ENCODE results near the gene GALNT18.

The GALNT18 gene

GRCh38 chr11:11563200-11563975 is 58.4 kb downstream of the GALNT18 start:
- H3K27me3 ChIP-seq (replicated peaks; ENCODE audit: control insufficient read depth, insufficient read depth, low read length), result peaks cover 45% of the 10 kb centered on the region
- H3K9ac ChIP-seq (ENCODE audit: low read length), result no peak overlapping the region
- H3K4me3 ChIP-seq (ENCODE audit: low read length), result no peak overlapping the region
- H3K9me3 ChIP-seq (ENCODE audit: control insufficient read depth, low read length), result no peaks in the 10 kb centered on the region
- DNase-seq (ENCODE audit: low read depth), result no peak
- no peaks in the 10 kb centered on the region for H3K4me1 ChIP-seq (ENCODE audit: control insufficient read depth, insufficient read depth, low read length)
- no peaks in the 10 kb centered on the region for H3K36me3 ChIP-seq (ENCODE audit: control insufficient read depth, insufficient read depth, low read length, severe bottlenecking)

DNA sequence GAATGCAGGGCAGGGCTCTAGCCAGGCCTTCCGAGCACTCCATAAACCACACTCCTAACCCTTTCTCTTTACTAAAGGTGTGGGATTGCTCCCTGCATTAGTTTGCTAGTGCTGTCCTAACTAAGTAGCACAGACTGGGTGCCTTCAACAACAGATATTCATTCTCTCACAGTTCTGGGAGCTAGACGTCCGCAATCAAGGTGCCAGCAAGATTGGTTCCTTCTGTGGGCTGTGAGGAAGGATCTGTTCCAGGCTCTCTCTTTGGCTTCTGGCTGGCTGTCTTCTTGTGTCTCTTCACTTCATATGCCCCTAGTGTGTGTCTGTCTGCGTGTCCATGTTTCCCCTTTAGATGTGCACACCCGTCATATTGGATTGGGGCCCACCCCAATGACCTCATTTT is 59.8 kb downstream of the GALNT18 start:
- no peaks in the 10 kb centered on the region for H3K4me1 ChIP-seq (ENCODE audit: control insufficient read depth, insufficient read depth, low read length)
- DNase-seq (ENCODE audit: low read depth), result no peak
- no peaks in the 10 kb centered on the region for H3K9me3 ChIP-seq (ENCODE audit: control insufficient read depth, low read length)
- H3K4me3 ChIP-seq (ENCODE audit: low read length), result no peak overlapping the region
- H3K36me3 ChIP-seq (ENCODE audit: control insufficient read depth, insufficient read depth, low read length, severe bottlenecking), result no peaks in the 10 kb centered on the region
- H3K9ac ChIP-seq (ENCODE audit: low read length), result no peak overlapping the region
- H3K27me3 ChIP-seq (replicated peaks; ENCODE audit: control insufficient read depth, insufficient read depth, low read length), result peaks cover 51% of the 10 kb centered on the region

DNA sequence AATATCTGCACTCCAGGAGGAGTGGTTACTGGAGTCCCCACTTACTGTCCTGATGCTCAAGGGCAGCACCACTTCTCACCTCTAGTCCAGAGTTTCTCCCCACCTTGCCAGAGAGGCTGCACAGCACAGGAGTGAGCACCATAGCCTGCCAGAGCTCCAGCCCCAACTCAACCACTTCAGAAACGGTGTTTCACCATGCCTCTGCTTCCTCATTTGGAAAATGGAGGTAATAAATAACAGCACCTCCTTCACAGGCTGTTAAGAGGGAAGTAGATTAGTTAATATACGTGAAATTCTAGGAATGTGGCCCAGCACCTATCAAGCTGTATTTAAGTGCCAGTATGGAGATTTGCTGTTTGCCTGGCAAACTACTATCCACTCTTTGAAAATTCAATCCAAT is 63.0 kb downstream of the GALNT18 start:
- no peaks in the 10 kb centered on the region for H3K9me3 ChIP-seq (ENCODE audit: control insufficient read depth, low read length)
- no peak for DNase-seq (ENCODE audit: low read depth)
- no peak overlapping the region for H3K4me3 ChIP-seq (ENCODE audit: low read length)
- H3K9ac ChIP-seq (ENCODE audit: low read length), result no peak overlapping the region
- H3K4me1 ChIP-seq (ENCODE audit: control insufficient read depth, insufficient read depth, low read length), result no peaks in the 10 kb centered on the region
- H3K36me3 ChIP-seq (ENCODE audit: control insufficient read depth, insufficient read depth, low read length, severe bottlenecking), result no peaks in the 10 kb centered on the region
- H3K27me3 ChIP-seq (replicated peaks; ENCODE audit: control insufficient read depth, insufficient read depth, low read length), result peaks cover 63% of the 10 kb centered on the region

DNA sequence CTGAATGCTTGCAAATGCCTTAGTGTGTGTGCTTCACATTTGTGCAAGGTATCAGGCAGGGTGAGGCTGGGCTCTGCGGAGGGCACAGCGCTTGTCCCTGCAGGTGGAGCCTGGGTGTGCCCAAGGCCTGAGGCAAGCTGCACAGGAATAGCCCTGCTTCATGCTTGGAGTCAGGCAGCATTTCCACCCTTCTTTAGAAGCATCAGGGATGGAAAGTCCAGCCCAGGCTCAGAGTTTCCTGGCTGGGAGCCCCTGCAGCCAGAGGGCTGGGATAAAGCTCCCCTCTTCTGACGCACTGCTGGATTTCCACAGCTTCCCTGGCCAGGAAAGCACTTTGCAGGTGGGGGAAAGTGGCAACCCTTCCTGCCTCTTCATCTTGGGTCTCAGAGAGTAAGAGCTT is 63.4 kb downstream of the GALNT18 start:
- Histone ChIP-seq H3K9me3 (ENCODE audit: control insufficient read depth, low read length) (no peaks in the 10 kb centered on the region), H3K4me1 (ENCODE audit: control insufficient read depth, insufficient read depth, low read length) (no peaks in the 10 kb centered on the region), H3K9ac (ENCODE audit: low read length) (no peak overlapping the region), H3K27me3 (replicated peaks; ENCODE audit: control insufficient read depth, insufficient read depth, low read length) (peaks cover 61% of the 10 kb centered on the region), H3K36me3 (ENCODE audit: control insufficient read depth, insufficient read depth, low read length, severe bottlenecking) (no peaks in the 10 kb centered on the region), H3K4me3 (ENCODE audit: low read length) (no peak overlapping the region)
- no peak for DNase-seq (ENCODE audit: low read depth)

DNA sequence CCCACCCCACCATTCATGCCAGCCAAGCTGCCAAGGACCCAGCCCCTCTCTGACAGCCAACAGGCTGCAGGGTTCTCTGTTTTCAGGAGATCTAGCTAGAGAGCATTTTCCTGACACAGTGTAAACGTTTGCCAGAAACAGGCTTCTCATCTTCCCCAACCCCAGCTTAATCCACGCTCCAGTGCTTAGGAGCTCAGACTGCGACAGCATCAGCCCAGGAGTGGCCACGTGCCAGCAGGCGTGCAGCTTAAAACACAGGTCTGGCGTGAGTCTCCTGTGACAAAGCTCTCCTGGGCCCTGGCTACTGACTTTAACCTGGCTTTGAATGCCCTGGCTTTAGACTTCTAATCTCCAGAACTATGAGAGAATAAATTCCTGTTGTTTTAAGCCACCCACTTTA is 66.6 kb downstream of the GALNT18 start:
- no peak overlapping the region for H3K4me3 ChIP-seq (ENCODE audit: low read length)
- H3K9ac ChIP-seq (ENCODE audit: low read length), result no peak overlapping the region
- no peaks in the 10 kb centered on the region for H3K9me3 ChIP-seq (ENCODE audit: control insufficient read depth, low read length)
- H3K4me1 ChIP-seq (ENCODE audit: control insufficient read depth, insufficient read depth, low read length), result no peaks in the 10 kb centered on the region
- peaks cover 56% of the 10 kb centered on the region for H3K27me3 ChIP-seq (replicated peaks; ENCODE audit: control insufficient read depth, insufficient read depth, low read length)
- DNase-seq (ENCODE audit: low read depth), result no peak
- H3K36me3 ChIP-seq (ENCODE audit: control insufficient read depth, insufficient read depth, low read length, severe bottlenecking), result no peaks in the 10 kb centered on the region

DNA sequence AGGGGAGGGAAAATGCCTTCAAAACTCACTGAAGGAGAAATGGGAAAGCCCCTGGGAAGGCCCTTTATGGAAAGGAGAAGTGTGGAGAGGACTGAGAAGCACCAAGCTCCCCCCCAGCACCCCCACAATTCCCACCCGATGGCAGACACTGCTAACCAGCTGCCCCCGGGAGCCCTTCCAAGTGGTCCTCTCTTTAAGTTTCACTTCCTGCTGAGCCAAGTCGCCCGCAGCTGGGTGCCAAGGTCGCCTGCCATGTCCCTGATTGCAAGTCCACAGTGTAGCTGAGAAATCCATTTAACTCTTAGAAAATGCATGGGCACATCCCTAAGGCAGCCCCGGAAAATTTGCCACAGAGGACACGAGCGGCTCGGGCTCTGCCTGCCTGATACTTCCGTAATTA is 68.2 kb downstream of the GALNT18 start:
- Histone ChIP-seq H3K36me3 (ENCODE audit: control insufficient read depth, insufficient read depth, low read length, severe bottlenecking) (no peaks in the 10 kb centered on the region), H3K27me3 (replicated peaks; ENCODE audit: control insufficient read depth, insufficient read depth, low read length) (peaks cover 42% of the 10 kb centered on the region)
- DNase-seq (ENCODE audit: low read depth), result no peak

GRCh38 chr11:11552529-11553087 is 69.2 kb downstream of the GALNT18 start:
- no peaks in the 10 kb centered on the region for H3K9me3 ChIP-seq (ENCODE audit: control insufficient read depth, low read length)
- H3K27me3 ChIP-seq (replicated peaks; ENCODE audit: control insufficient read depth, insufficient read depth, low read length), result peaks cover 37% of the 10 kb centered on the region
- no peaks in the 10 kb centered on the region for H3K36me3 ChIP-seq (ENCODE audit: control insufficient read depth, insufficient read depth, low read length, severe bottlenecking)
- no peak overlapping the region for H3K9ac ChIP-seq (ENCODE audit: low read length)
- no peak overlapping the region for H3K4me3 ChIP-seq (ENCODE audit: low read length)
- H3K4me1 ChIP-seq (ENCODE audit: control insufficient read depth, insufficient read depth, low read length), result no peaks in the 10 kb centered on the region
- DNase-seq (ENCODE audit: low read depth), result no peak

More for the DNA sequence above, 68.2 kb downstream of the GALNT18 start:
- H3K4me1 ChIP-seq (ENCODE audit: control insufficient read depth, insufficient read depth, low read length), result no peaks in the 10 kb centered on the region
- H3K9me3 ChIP-seq (ENCODE audit: control insufficient read depth, low read length), result no peaks in the 10 kb centered on the region
- H3K4me3 ChIP-seq (ENCODE audit: low read length), result no peak overlapping the region
- H3K9ac ChIP-seq (ENCODE audit: low read length), result no peak overlapping the region

DNA sequence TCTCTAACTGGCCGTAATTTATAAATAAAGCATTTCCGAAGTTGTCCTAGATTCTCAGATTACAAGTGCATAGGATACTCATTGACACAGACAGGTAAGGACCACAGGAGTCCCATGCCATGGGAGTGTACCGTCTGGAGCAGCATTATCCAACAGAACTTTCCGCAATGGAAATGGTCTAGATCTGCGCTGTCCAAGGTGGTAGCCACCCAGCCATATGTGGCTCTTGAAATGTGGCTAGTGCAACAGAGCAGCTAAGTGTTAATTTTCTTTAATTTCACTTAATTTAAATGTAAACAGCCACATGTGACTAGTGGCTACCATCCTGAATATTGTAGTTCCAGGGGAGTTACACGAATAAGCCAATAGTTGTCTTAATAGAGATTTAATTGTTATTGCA is 71.3 kb downstream of the GALNT18 start:
- Histone ChIP-seq H3K4me1 (ENCODE audit: control insufficient read depth, insufficient read depth, low read length) (no peaks in the 10 kb centered on the region), H3K4me3 (ENCODE audit: low read length) (no peak overlapping the region), H3K9ac (ENCODE audit: low read length) (no peak overlapping the region), H3K36me3 (ENCODE audit: control insufficient read depth, insufficient read depth, low read length, severe bottlenecking) (no peaks in the 10 kb centered on the region), H3K27me3 (replicated peaks; ENCODE audit: control insufficient read depth, insufficient read depth, low read length) (peaks cover 32% of the 10 kb centered on the region), H3K9me3 (ENCODE audit: control insufficient read depth, low read length) (no peaks in the 10 kb centered on the region)
- no peak for DNase-seq (ENCODE audit: low read depth)

- Histone ChIP-seq H3K4me1 (ENCODE audit: control insufficient read depth, insufficient read depth, low read length) (no peaks in the 10 kb centered on the region), H3K9me3 (ENCODE audit: control insufficient read depth, low read length) (no peaks in the 10 kb centered on the region), H3K36me3 (ENCODE audit: control insufficient read depth, insufficient read depth, low read length, severe bottlenecking) (no peaks in the 10 kb centered on the region), H3K27me3 (replicated peaks; ENCODE audit: control insufficient read depth, insufficient read depth, low read length) (peaks cover 34% of the 10 kb centered on the region), H3K4me3 (ENCODE audit: low read length) (no peak overlapping the region), H3K9ac (ENCODE audit: low read length) (no peak overlapping the region)
- no peak for DNase-seq (ENCODE audit: low read depth)
Observed at GRCh38 chr11:11545285-11546275, 76.2 kb downstream of the GALNT18 start.

- H3K27me3 ChIP-seq (replicated peaks; ENCODE audit: control insufficient read depth, insufficient read depth, low read length), result peaks cover 46% of the 10 kb centered on the region
Observed at GRCh38 chr11:11543656-11544055, 78.1 kb downstream of the GALNT18 start.

GRCh38 chr11:11540157-11540556 is 81.6 kb downstream of the GALNT18 start:
- no peak overlapping the region for H3K4me3 ChIP-seq (ENCODE audit: low read length)
- H3K9me3 ChIP-seq (ENCODE audit: control insufficient read depth, low read length), result no peaks in the 10 kb centered on the region
- no peaks in the 10 kb centered on the region for H3K4me1 ChIP-seq (ENCODE audit: control insufficient read depth, insufficient read depth, low read length)
- no peak for DNase-seq (ENCODE audit: low read depth)
- peaks cover 37% of the 10 kb centered on the region for H3K27me3 ChIP-seq (replicated peaks; ENCODE audit: control insufficient read depth, insufficient read depth, low read length)
- H3K9ac ChIP-seq (ENCODE audit: low read length), result no peak overlapping the region
- H3K36me3 ChIP-seq (ENCODE audit: control insufficient read depth, insufficient read depth, low read length, severe bottlenecking), result no peaks in the 10 kb centered on the region

More at GRCh38 chr11:11543656-11544055, 78.1 kb downstream of the GALNT18 start:
- H3K9me3 ChIP-seq (ENCODE audit: control insufficient read depth, low read length), result no peaks in the 10 kb centered on the region
- no peak overlapping the region for H3K4me3 ChIP-seq (ENCODE audit: low read length)
- no peak for DNase-seq (ENCODE audit: low read depth)
- H3K4me1 ChIP-seq (ENCODE audit: control insufficient read depth, insufficient read depth, low read length), result no peaks in the 10 kb centered on the region
- H3K9ac ChIP-seq (ENCODE audit: low read length), result no peak overlapping the region
- no peaks in the 10 kb centered on the region for H3K36me3 ChIP-seq (ENCODE audit: control insufficient read depth, insufficient read depth, low read length, severe bottlenecking)
